OCI-M2 (cell line): ENCODE data around the gene TCTA.

Experiments used
- DNase-seq: peaks from one replicate; lab custom pipeline; 2025; ENCODE audit not compliant: unreplicated experiment; lab: John Stamatoyannopoulos, UW

The TCTA gene

DNA sequence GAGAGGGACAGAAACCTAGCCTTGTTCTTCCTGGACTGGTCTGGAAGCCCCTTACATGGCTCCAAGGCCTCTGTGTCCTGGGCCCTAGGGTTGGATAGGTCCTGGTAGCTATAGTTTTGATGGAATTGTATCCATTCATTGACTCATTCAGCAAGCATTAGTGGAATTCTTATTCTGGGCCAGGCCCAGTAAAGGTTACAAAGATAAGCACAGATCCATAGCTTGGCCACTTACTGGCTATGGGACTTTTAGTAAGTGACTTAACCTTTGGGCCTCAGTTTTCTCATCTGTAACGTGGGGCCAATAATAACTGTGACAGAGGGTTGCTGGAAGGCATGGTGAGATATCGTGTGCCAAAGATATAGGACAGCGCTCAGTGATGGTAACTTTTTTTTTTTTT lies 44.2 kb downstream of the TCTA start:
- no peak for DNase-seq

DNA sequence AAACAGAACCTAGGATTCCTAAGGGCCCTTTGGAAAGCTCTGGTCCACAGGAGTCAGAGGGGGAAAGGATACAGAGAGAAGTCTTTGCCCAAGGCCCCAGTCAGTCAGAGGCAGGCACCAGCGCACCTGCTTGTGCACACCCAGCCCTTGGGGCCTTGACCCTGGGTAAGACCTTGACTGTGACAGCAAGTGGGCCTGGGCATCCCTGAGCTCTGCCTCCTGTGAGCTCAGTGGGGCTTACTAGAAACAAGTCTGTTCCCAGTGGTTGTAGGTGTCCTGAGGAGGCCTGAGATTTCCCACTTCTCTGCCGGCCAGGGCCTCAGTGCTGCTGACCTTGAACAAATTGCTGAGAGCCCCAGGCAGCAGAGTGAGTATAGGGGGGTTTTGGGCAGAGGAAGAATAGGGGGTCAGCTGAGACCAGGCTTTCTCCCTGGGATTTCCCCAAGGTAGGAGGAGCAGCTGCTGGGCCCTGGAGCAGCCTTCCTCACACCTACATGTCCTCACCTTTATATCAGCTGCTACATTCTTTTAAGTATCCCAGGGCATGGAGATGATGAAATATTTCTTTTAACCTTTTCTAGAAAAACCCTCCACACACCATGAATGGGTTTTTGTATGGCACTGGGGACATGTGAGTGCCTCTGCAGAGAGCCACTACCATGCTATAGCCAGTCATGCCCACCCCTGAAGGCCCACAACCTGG lies 48.1 kb downstream of the TCTA start:
- DNase-seq, result no peak

DNA sequence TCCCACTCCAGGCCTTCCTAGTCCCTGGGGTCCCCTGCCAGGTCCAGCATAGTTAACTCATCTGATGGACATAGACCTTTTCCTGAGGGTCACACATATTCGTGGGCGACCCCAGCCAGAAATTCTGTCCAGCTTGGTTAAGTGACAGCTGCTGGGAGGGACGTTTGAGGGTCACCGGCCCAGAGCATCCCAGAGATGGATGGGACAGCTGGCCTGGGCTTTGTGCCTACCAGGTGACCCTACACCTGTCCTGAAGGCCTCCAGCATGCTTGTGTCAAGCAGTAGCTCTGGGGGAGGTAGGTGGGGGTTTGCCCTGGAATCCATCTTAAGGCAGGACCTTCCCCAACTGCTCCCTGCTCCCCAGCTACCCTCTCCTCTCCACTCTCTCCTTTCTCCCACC lies 48.7 kb downstream of the TCTA start:
- no peak for DNase-seq

DNA sequence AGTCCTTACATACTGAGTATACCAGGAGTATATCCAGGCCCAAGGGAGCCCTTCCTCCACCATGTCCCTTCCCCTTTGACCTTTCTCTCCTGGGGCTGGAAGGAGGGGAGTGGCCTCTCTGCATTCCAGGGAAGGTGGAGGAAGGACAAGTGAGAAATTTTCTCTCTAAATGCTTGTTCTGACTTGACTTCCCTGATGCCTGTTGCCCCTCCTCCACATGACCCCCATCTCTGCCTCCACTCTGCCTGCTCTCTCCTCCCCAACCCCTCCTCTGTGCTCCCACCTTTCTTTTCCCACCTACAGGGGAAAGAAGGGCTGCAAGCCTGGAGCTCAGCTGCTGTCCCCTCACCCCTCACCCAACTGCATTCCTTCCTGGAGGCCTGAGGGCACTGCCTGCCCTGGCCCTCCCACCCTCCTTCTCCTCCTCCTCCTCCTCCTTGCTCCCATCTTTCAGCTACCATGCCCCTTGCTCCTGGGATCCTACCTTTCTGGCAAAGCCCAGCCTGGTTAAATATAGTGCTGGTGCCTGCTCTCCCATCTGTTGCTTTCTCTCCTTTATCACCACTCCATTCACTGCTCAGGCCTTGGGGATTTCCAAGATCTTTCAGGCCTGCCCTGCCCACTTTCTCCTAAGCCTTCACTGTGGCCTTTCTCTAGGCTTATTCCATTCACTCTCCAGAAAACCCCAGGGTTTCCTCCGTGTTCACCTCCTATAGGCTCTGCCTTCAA lies 49.4 kb downstream of the TCTA start:
- no peak for DNase-seq

DNA sequence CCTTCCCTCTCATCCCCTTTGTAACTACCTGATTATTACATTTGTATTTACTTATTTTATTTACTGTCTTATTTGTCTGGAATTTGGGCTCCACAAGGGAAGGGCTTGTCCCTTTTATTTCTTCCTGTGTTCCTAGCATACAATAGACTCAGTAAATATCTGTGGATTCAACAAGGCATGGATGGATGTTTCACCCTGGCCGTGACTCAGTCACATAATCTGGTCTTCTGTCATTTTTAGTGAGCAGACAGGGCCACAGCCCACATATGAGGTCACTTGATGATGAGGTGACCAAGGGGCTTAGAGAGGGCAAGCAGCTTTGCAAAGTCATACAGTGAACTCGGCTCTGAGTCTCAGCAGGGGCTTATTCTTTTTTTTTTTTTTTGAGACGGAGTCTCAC lies 50.0 kb downstream of the TCTA start:
- DNase-seq, result no peak

DNA sequence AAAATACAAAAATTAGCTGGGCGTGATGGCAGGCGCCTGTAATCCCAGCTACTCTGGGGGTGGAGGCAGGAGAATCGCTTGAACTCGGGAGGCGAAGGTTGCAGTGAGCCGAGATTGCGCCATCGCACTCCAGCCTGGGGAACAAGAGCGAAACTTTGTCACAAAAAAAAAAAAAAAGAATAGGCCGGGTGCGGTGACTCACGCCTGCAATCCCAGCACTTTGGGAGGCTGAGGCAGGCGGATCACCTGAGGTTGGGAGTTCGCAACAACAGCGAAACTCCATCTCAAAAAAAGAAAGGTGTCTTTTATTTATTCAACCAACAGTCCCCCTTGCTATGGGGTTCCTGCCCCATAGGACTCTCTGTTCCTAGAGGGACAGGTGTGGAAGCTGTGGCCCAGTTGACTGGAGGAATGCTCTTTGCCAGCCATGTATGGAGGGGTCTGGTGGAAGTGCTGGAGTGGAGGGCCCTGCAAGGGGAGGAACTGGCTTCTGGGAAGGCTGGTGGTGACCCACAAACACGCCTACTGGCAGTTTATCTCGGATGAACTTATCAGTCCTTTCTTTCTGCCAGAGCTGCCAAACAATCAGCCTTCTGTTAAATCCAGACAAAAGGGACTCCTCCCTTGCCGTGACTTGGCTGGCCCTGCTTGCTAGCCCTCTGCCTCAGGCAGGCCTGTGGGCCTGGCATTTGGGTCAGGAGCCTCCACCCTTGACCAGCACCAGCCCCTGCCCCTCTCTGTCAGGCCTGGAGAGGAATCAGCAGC lies 53.2 kb downstream of the TCTA start:
- peak; percentile 69 for DNase-seq
